Kidney epithelial cell (primary cell): ENCODE measurements around the gene BAG1. TPM values are rescaled to one million over a fixed set of nuclear protein-coding genes. Genes with fewer than 3 reads are reported as not detected.

ENCODE experiments used
- DNase-seq: peaks from one replicate; pipeline ENCODE4 v3.0.0-alpha.2; 2010; ENCODE audit warnings: low read depth
- H3K27me3 ChIP-seq: 2 replicates; pipeline ENCODE4 v1.6.0; 2011; ENCODE audit warnings: low read length; ENCODE audit not compliant: control insufficient read depth, insufficient read depth
- H3K36me3 ChIP-seq: 2 replicates; pipeline ENCODE4 v1.5.1; 2011; ENCODE audit warnings: low read length; ENCODE audit not compliant: control insufficient read depth, insufficient read depth
- H3K4me3 ChIP-seq: 2 replicates; pipeline ENCODE4 v1.5.1; 2011; ENCODE audit warnings: low read depth, mild to moderate bottlenecking, control low read depth, low read length
- total RNA-seq: library from RNA; depleted of rRNA; stranded (reverse); fragments of >200 nt; gene quantifications from 2 replicates; pipeline ENCODE4 v1.2.3, GENCODE V29; 2015
- TF ChIP-seq, protein P1 (sequence below): IDR thresholded peaks from 2 replicates; pipeline ENCODE4 v1.5.1; 2011; ENCODE audit warnings: mild to moderate bottlenecking, moderate library complexity, low read length, control low read depth, inconsistent platforms; ENCODE audit not compliant: insufficient read depth, poor library complexity, severe bottlenecking

The BAG1 gene
- total RNA-seq, 1 donor from 2014 or later, result 59.0 TPM

DNA sequence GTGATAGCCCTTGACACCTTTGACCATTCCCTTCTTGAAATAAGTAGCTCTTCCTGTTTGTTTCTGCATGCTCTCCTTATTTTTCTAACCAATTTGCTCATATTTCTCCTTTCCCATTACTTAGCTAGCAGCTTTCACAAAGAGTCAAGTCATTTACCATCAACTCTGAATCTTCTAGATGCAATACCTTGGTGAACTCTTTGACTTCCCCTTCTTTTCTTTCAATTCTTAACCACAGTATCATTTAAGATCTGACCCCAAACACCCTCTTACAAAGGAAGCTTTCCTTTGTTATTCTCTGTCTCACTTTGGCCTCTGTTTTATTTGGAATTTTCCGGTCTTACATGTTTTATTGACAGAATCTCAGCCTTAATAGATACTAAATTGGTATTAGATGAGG, 39.9 kb upstream of the BAG1 start:
- TF ChIP-seq, protein P1, sequence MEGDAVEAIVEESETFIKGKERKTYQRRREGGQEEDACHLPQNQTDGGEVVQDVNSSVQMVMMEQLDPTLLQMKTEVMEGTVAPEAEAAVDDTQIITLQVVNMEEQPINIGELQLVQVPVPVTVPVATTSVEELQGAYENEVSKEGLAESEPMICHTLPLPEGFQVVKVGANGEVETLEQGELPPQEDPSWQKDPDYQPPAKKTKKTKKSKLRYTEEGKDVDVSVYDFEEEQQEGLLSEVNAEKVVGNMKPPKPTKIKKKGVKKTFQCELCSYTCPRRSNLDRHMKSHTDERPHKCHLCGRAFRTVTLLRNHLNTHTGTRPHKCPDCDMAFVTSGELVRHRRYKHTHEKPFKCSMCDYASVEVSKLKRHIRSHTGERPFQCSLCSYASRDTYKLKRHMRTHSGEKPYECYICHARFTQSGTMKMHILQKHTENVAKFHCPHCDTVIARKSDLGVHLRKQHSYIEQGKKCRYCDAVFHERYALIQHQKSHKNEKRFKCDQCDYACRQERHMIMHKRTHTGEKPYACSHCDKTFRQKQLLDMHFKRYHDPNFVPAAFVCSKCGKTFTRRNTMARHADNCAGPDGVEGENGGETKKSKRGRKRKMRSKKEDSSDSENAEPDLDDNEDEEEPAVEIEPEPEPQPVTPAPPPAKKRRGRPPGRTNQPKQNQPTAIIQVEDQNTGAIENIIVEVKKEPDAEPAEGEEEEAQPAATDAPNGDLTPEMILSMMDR, result no peak
- Histone ChIP-seq H3K36me3 (peaks cover 5% of the 10 kb centered on the region), H3K4me3 (no peak overlapping the region), H3K27me3 (no peaks in the 10 kb centered on the region)
- no peak for DNase-seq

DNA sequence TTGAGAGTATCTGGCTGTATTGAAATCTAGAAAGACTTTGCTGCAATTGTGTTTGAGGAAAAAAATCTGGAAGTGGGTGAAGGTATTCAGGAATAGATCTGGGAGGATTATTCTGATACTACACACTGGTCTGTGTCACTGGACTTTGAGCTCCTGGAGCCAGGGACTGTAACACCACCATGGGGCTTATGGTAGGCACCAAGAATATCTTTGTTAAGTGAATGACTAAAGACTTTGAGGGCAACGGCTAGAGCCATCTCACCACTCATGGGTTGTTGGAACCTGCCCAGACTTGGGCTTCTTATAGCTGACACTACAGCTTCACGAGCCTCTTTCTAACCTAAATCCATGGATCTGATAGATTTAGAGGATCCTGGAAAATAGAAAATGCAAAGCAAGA, 36.0 kb upstream of the BAG1 start:
- DNase-seq, result no peak
- TF ChIP-seq, protein P1, result no peak
- Histone ChIP-seq H3K4me3 (no peak overlapping the region), H3K27me3 (no peaks in the 10 kb centered on the region), H3K36me3 (peaks cover 4% of the 10 kb centered on the region)

DNA sequence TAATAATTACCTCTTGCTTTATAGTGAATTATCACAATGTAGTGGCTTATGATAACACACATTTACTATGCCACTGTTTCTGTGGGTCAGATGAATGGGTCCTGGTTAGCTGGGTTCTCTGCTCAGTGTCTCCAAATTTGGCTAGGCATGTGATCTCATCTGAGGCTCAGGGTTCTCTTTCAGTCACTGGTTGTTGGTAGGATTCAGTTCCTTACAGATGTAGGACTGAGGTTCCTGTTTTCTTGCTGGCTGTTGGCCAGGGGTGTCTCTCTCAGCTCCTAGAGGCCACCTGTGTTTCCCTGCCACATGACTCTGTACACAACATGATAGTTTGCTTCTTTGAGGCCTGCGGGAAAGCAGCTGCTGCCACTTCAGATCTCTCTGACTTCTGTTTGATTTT, 32.9 kb upstream of the BAG1 start:
- Histone ChIP-seq H3K36me3 (peaks cover 2% of the 10 kb centered on the region), H3K4me3 (no peak overlapping the region), H3K27me3 (no peaks in the 10 kb centered on the region)
- TF ChIP-seq, protein P1, result no peak
- no peak for DNase-seq

DNA sequence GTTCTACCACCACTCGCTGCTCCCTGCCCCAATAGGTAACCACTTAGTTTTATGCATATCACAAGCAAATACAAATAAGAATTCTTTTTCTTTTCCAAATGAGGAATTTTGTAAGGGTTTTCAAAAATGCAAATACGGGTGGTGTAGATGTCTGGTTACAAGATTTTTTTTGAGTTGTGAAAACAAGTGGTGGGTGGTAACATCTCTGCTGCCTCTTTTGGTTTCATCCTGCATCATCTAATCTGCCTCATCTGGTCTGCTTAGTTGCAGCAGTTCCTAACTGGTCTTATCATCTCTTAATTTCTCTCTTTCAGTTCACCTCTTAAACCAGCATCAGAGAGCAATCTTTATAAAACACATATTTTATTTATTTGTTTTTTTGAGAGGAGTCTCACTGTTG, 31.1 kb upstream of the BAG1 start:
- DNase-seq, result no peak
- Histone ChIP-seq H3K4me3 (no peak overlapping the region), H3K27me3 (no peaks in the 10 kb centered on the region), H3K36me3 (peaks cover under 1% of the 10 kb centered on the region)
- TF ChIP-seq, protein P1, result no peak

DNA sequence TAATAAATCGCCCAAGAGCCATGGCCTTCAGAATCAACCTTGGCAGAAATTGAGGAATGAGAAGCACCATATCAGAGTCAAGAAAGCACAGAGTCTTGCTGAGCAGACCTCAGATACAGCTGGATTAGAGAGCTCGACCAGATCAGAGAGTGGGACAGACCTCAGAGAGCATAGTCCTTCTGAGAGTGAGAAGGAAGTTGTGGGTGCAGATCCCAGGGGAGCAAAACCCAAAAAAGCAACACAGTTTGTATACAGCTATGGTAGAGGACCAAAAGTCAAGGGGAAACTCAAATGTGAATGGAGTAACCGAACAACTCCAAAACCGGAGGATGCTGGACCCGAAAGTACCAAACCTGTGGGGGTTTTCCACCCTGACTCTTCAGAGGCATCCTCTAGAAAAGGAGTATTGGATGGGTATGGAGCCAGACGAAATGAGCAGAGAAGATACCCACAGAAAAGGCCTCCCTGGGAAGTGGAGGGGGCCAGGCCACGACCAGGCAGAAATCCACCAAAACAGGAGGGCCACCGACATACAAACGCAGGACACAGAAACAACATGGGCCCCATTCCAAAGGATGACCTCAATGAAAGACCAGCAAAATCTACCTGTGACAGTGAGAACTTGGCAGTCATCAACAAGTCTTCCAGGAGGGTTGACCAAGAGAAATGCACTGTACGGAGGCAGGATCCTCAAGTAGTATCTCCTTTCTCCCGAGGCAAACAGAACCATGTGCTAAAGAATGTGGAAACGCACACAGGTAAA, 30.3 kb upstream of the BAG1 start:
- TF ChIP-seq, protein P1, result no peak
- H3K36me3 ChIP-seq, result no peaks in the 10 kb centered on the region
- no peak for DNase-seq
- H3K4me3 ChIP-seq, result no peak overlapping the region
- H3K27me3 ChIP-seq, result no peaks in the 10 kb centered on the region

DNA sequence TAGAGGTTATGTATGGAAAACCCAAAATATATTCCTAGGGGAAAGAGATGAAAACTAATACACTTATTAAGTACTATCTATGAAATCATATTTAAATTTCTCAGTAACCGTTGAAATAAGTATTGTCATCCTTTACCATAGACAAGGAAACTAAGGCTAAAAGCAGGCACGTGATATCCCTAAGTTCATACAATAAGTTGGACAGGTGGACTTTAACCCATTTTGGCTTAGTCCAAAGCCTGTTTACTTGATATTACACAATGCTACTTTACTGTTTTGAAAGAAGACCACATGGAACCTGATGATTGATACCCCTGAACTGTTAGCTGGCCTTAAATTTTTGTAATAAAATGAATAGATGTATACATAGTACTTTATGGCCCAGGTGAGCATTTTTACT, 29.3 kb upstream of the BAG1 start:
- H3K4me3 ChIP-seq, result no peak overlapping the region
- TF ChIP-seq, protein P1, result no peak
- no peaks in the 10 kb centered on the region for H3K36me3 ChIP-seq
- DNase-seq, result no peak
- H3K27me3 ChIP-seq, result no peaks in the 10 kb centered on the region
